Measurements from ENCODE around the gene PTPRD.

DNA sequence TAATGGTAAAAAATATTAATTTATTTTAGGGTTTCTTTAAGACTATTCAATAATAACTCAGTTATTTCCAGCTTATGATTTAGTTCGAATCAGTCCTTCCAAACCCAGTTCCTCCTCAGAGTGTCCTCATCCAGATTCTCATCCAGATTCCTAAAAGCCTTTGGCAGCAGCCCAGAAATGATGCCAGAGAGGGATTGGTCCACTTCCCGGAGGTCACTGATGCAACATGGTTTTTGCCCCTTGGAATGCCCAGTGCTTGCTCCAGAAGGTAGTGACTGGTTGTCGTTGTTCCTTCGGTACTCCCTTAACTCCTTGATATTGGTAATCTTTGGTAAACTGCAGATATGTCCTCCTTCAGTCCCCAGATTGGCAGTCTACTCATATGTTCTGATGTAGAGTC lies 2320.1 kb downstream of the PTPRD start:
- no peak for TF ChIP-seq KLF10 (tag by site-specific recombination; IDR thresholded peaks at IDR 0.05)
- TF ChIP-seq ZNF777 (tag by site-specific recombination; IDR thresholded peaks at IDR 0.05; ENCODE audit: borderline replicate concordance), result no peak
- TF ChIP-seq CTCF (tag by site-specific recombination; IDR thresholded peaks at IDR 0.05), result no peak
- TF ChIP-seq ZNF571 (tag by site-specific recombination; IDR thresholded peaks at IDR 0.05), result no peak
- TF ChIP-seq ZIC2 (tag by site-specific recombination; IDR thresholded peaks at IDR 0.05), result no peak
- TF ChIP-seq YY1 (tag by site-specific recombination; IDR thresholded peaks at IDR 0.05), result no peak
